Uterus (tissue), 4 donors: ENCODE measurements around the gene PROM1. TPM values are rescaled to one million over a fixed set of nuclear protein-coding genes. Genes with fewer than 3 reads are reported as not detected.

Experiments used
- DNase-seq, 2 donors: peaks; one replicate each; pipeline ENCODE4 v3.0.0-alpha.2; 2019 to 2020
- H3K27ac ChIP-seq, 2 donors: fragments of 200-600 bp; sonication (generic); 1 replicate in 1 of 2; 2 replicates in 1 of 2; pipeline ENCODE4 v1.5.1; 2016 to 2018
- H3K27me3 ChIP-seq, 2 donors: fragments of 200-600 bp; sonication (generic); one replicate each; pipeline ENCODE4 v1.5.1; 2018 to 2019; ENCODE audit warnings: control low read depth in 1 of 2
- H3K36me3 ChIP-seq, 2 donors: fragments of 200-600 bp; sonication (generic); one replicate each; pipeline ENCODE4 v1.5.1; 2019; ENCODE audit warnings: control low read depth in 1 of 2
- H3K4me1 ChIP-seq, 2 donors: fragments of 200-600 bp; sonication (generic); one replicate each; pipeline ENCODE4 v1.5.1; 2018 to 2019; ENCODE audit warnings: control low read depth in 1 of 2
- H3K4me3 ChIP-seq, 2 donors: fragments of 200-600 bp; sonication (generic); 1 replicate in 1 of 2; 2 replicates in 1 of 2; pipeline ENCODE4 v1.5.1; 2018 to 2019; ENCODE audit warnings: mild to moderate bottlenecking in 1 of 2
- H3K9me3 ChIP-seq, 2 donors: fragments of 200-600 bp; sonication (generic); one replicate each; pipeline ENCODE4 v1.5.1; 2019; ENCODE audit warnings: control low read depth in 1 of 2
- CTCF ChIP-seq, 4 experiments: fragments of 200-600 bp in 2 of 4; fragments of 450-650 bp in 2 of 4; sonication (generic) in 2 of 4; IDR thresholded peaks; one replicate each; pipeline ENCODE4 v1.5.1; 2016 to 2019; ENCODE audit warnings: antibody characterized with exemption in 4 of 4, mild to moderate bottlenecking in 2 of 4, moderate library complexity in 1 of 4
- POLR2A ChIP-seq, 2 donors: fragments of 450-650 bp; IDR thresholded peaks; one replicate each; pipeline ENCODE4 v1.6.1; 2016; ENCODE audit warnings: antibody characterized with exemption in 2 of 2, mild to moderate bottlenecking in 1 of 2, moderate library complexity in 1 of 2
- intact Hi-C: fragments of 100-400 bp; cut with DNase I; formaldehyde crosslinking; loops from one replicate; pipeline ENCODE4 v1.15.1; 2023; ENCODE audit warnings: low total_unique reads
- total RNA-seq, 4 donors: library from RNA; depleted of rRNA in 3 of 4; stranded (reverse); fragments of >200 nt in 3 of 4; gene quantifications; one replicate each; pipeline versions ENCODE4 v1.1.0 to v1.2.4, GENCODE V29; 2014 to 2023
- donor health status: DM: yes; HTN: yes; CAD: no.

The PROM1 gene
- total RNA-seq, 4 donors from 2014 or later: 0.18 to 24.6 (median 1.1) TPM

GRCh38 chr4:16023776-16024408 is 59.9 kb downstream of the PROM1 start:
- H3K9me3 ChIP-seq: no peaks in the 10 kb centered on the region
- no peaks in the 10 kb centered on the region for H3K27me3 ChIP-seq
- no peak for DNase-seq
- no peak overlapping the region for H3K27ac ChIP-seq
- intact Hi-C loops: loop anchor here (5.0 kb wide), 1 partner anchor 233 kb away; no protein-coding TSS in a partner anchor
- no peak overlapping the region for H3K4me3 ChIP-seq
- H3K4me1 ChIP-seq: no peaks in the 10 kb centered on the region
- TF ChIP-seq POLR2A (IDR thresholded peaks at IDR 0.05): no peak
- no peak for TF ChIP-seq CTCF (IDR thresholded peaks at IDR 0.05)
- H3K36me3 ChIP-seq: no peaks in the 10 kb centered on the region

- no peaks in the 10 kb centered on the region for H3K9me3 ChIP-seq
- no peak overlapping the region for H3K27ac ChIP-seq
- no peak overlapping the region for H3K4me3 ChIP-seq
- no peak for TF ChIP-seq CTCF (IDR thresholded peaks at IDR 0.05)
- no peak for TF ChIP-seq POLR2A (IDR thresholded peaks at IDR 0.05)
- H3K4me1 ChIP-seq: no peaks in the 10 kb centered on the region
- no peaks in the 10 kb centered on the region for H3K27me3 ChIP-seq
- H3K36me3 ChIP-seq: no peaks in the 10 kb centered on the region
- no peak for DNase-seq
- intact Hi-C loops: loop anchor here (5.0 kb wide), 1 partner anchor 235 kb away; no protein-coding TSS in a partner anchor
These were observed 61.8 kb downstream of the PROM1 start for GRCh38 chr4:16021804-16022560.

GRCh38 chr4:16019649-16020048 is 64.2 kb downstream of the PROM1 start:
- DNase-seq: no peak
- no peaks in the 10 kb centered on the region for H3K4me1 ChIP-seq
- H3K36me3 ChIP-seq: no peaks in the 10 kb centered on the region
- no peaks in the 10 kb centered on the region for H3K27me3 ChIP-seq
- no peak overlapping the region for H3K4me3 ChIP-seq
- intact Hi-C loops: loop anchor here (5.0 kb wide), 2 partner anchors 238 to 542 kb away; no protein-coding TSS in a partner anchor
- no peak for TF ChIP-seq POLR2A (IDR thresholded peaks at IDR 0.05)
- TF ChIP-seq CTCF (IDR thresholded peaks at IDR 0.05): no peak
- H3K27ac ChIP-seq: no peak overlapping the region
- H3K9me3 ChIP-seq: no peaks in the 10 kb centered on the region

GRCh38 chr4:16018841-16019240 is 65.0 kb downstream of the PROM1 start:
- intact Hi-C loops: loop anchor here (5.0 kb wide), 1 partner anchor 542 kb away; no protein-coding TSS in a partner anchor
- H3K4me1 ChIP-seq: no peaks in the 10 kb centered on the region
- no peaks in the 10 kb centered on the region for H3K27me3 ChIP-seq
- no peak overlapping the region for H3K27ac ChIP-seq
- no peak for DNase-seq
- TF ChIP-seq CTCF (IDR thresholded peaks at IDR 0.05): no peak
- H3K9me3 ChIP-seq: no peaks in the 10 kb centered on the region
- H3K36me3 ChIP-seq: no peaks in the 10 kb centered on the region
- H3K4me3 ChIP-seq: no peak overlapping the region

- DNase-seq: no peak
- H3K27me3 ChIP-seq: no peaks in the 10 kb centered on the region
- H3K27ac ChIP-seq: no peak overlapping the region
- H3K4me3 ChIP-seq: no peak overlapping the region
- H3K36me3 ChIP-seq: no peaks in the 10 kb centered on the region
- intact Hi-C loops: loop anchor here (5.0 kb wide), 1 partner anchor 541 kb away; no protein-coding TSS in a partner anchor
- H3K4me1 ChIP-seq: no peaks in the 10 kb centered on the region
- no peaks in the 10 kb centered on the region for H3K9me3 ChIP-seq
- TF ChIP-seq CTCF (IDR thresholded peaks at IDR 0.05) (no peak), POLR2A (IDR thresholded peaks at IDR 0.05) (no peak)
These were observed 65.7 kb downstream of the PROM1 start for GRCh38 chr4:16018061-16018676.
